NCI-H128 (cell line): Measurements from ENCODE around the gene OR4D1.

Experiments used
- DNase-seq: peaks from one replicate; lab custom pipeline; 2025; ENCODE audit not compliant: unreplicated experiment; lab: John Stamatoyannopoulos, UW

OR4D1 gene

GRCh38 chr17:58193641-58194255 is 45.6 kb downstream of the OR4D1 start:
- DNase-seq = no peak

GRCh38 chr17:58195518-58196123 is 47.4 kb downstream of the OR4D1 start:
- no peak for DNase-seq

GRCh38 chr17:58196610-58197009 is 48.4 kb downstream of the OR4D1 start:
- no peak for DNase-seq

GRCh38 chr17:58200024-58200633 is 51.9 kb downstream of the OR4D1 start:
- no peak for DNase-seq

GRCh38 chr17:58202859-58203258 is 54.7 kb downstream of the OR4D1 start:
- no peak for DNase-seq

- DNase-seq = no peak
Measured at GRCh38 chr17:58204796-58205195, 56.6 kb downstream of the OR4D1 start.

GRCh38 chr17:58205936-58206335 is 57.8 kb downstream of the OR4D1 start:
- no peak for DNase-seq

- no peak for DNase-seq
Measured at GRCh38 chr17:58207451-58207850, 59.3 kb downstream of the OR4D1 start.

GRCh38 chr17:58208344-58208743 is 60.2 kb downstream of the OR4D1 start:
- DNase-seq = no peak
